ENCODE data around the gene B3GNT9.

DNA sequence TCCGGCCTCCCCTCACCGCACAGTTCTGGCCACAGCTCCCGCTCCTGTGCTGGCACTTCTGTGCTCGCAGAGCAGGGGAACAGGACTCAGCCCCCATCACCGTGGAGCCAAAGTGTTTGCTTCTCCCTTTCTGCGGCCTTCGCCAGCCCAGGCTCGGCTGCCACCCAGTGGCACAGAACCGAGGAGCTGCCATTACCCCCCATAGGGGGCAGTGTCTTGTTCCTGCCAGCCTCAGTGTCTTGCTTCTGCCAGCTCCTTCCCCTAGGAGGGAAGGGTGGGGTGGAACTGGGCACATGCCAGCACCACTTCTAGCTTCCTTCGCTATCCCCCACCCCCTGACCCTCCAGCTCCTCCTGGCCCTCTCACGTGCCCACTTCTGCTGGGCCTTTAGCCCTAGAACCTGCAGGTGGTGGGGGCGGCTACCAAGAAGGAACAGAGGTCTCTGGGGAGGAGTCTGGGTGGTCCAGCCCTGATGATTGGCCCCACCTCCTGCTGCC lies 47.5 kb upstream of the B3GNT9 start:
- TF ChIP-seq GATA2 (IDR thresholded peaks at IDR 0.05; ENCODE audit: low read depth, low read length) (no peak), GATA3 (IDR thresholded peaks at IDR 0.05; ENCODE audit: low read depth, low read length) (no peak)

Measured in SH-SY5Y (cell line).